Measurements from ENCODE around the gene NAA60.

DNA sequence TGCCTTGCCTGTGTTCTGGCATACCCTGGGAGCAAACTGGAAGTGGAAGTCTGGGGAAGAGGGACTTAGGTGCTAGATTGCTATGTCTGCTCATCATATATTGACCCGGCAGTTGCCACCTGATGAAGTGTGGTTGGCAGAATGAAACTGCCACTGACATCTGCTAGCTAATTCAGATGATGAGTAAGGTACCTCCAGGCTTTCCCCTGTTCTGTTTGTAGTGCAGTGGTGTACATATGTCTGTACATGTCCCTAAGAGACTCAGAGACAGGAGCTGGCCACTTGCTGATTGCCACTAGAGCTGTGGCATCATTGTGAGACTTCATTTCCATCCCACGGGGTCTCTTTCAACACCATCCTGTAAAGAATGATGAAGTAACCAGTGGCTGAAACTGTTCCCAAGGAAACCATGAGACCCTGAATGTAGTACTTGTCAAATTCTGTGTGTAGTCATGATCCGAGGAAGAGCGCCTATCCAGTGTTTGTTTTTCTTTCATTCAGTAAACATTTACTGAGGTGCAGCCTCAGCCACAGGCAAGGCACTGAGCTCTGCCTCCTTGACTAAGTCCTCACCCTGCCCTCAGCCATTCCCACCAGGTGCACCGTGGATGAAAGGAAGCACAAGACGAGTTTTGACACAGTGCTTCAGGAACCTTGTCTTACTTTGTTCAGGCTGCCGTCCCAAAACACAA lies 70.6 kb downstream of the NAA60 start:
- TF ChIP-seq POLR2A (IDR thresholded peaks at IDR 0.05), result no peak
- TF ChIP-seq, protein P1, sequence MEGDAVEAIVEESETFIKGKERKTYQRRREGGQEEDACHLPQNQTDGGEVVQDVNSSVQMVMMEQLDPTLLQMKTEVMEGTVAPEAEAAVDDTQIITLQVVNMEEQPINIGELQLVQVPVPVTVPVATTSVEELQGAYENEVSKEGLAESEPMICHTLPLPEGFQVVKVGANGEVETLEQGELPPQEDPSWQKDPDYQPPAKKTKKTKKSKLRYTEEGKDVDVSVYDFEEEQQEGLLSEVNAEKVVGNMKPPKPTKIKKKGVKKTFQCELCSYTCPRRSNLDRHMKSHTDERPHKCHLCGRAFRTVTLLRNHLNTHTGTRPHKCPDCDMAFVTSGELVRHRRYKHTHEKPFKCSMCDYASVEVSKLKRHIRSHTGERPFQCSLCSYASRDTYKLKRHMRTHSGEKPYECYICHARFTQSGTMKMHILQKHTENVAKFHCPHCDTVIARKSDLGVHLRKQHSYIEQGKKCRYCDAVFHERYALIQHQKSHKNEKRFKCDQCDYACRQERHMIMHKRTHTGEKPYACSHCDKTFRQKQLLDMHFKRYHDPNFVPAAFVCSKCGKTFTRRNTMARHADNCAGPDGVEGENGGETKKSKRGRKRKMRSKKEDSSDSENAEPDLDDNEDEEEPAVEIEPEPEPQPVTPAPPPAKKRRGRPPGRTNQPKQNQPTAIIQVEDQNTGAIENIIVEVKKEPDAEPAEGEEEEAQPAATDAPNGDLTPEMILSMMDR (IDR thresholded peaks at IDR 0.05), result no peak

All from body of pancreas (tissue), 4 donors.